ENCODE data around the gene STX18. TPM values are rescaled to one million over a fixed set of nuclear protein-coding genes. Genes with fewer than 3 reads are reported as not detected.

Gene STX18
- total and polyA plus RNA-seq, 2 experiments from 2014 or later = 15.9 to 18.1 TPM

DNA sequence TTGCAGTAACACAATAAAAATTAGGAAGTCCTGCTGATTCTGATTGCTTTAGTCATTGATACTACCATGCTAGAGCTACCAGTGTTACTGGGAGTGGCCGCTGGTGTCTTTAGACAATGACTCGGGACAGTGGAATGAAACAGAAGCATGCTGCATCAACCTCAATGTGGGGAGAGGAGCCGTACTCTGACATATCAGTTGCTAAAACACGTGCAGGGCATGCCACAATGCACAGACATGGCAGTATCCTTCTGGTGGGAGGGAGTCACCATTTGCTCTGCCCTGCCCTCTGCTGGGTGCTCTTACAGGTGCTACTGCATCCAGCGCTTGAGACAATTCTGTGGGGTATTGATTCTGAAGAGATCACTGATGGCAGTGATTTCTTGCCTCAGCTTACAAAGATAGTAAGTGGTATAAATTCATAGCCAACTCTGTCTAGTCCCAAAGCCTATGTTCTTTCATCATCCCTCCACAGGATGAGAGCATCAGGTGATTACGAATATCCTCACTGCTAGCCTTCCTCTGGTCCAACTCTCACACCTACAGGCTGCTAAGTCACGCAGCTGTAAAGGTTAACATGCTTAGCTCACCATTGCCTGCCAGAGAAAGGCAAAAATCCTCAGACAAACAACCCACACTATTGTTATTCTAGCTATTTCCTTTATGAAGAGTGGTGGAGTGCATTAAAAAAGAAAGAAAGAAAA is 111.2 kb downstream of the STX18 start:
- Histone ChIP-seq H3K4me2 (no peak overlapping the region), H3K36me3 (ENCODE audit: insufficient read depth) (no peaks in the 10 kb centered on the region), H3F3A (replicated peaks; ENCODE audit: low read depth) (peaks cover 15% of the 10 kb centered on the region), H4K20me1 (replicated peaks; ENCODE audit: insufficient read depth) (no peaks in the 10 kb centered on the region), H3K9me2 (ENCODE audit: insufficient read depth) (no peaks in the 10 kb centered on the region), H3K4me1 (ENCODE audit: insufficient read depth) (peaks cover 30% of the 10 kb centered on the region), H3K4me3 (no peak overlapping the region), H2AFZ (no peak overlapping the region), H3K27me3 (ENCODE audit: insufficient read depth) (no peaks in the 10 kb centered on the region), H3K79me2 (replicated peaks; ENCODE audit: insufficient read depth) (no peaks in the 10 kb centered on the region), H3K27ac (ENCODE audit: low read depth) (no peak overlapping the region)
- Mint-ChIP-seq H3K27me3 (ENCODE audit: insufficient read depth, low read depth, poor library complexity) (peaks cover 16% of the 10 kb centered on the region), H3K4me1 (peaks cover 37% of the 10 kb centered on the region), H3K9me3 (no peaks in the 10 kb centered on the region), H3K27ac (no peak overlapping the region), H3K4me3 (no peak overlapping the region), H3K36me3 (ENCODE audit: low read depth) (no peaks in the 10 kb centered on the region)
- DNase-seq (ENCODE audit: low spot score) (peak; percentile 84), ATAC-seq (peak; percentile 89)
- TF ChIP-seq, protein P1, sequence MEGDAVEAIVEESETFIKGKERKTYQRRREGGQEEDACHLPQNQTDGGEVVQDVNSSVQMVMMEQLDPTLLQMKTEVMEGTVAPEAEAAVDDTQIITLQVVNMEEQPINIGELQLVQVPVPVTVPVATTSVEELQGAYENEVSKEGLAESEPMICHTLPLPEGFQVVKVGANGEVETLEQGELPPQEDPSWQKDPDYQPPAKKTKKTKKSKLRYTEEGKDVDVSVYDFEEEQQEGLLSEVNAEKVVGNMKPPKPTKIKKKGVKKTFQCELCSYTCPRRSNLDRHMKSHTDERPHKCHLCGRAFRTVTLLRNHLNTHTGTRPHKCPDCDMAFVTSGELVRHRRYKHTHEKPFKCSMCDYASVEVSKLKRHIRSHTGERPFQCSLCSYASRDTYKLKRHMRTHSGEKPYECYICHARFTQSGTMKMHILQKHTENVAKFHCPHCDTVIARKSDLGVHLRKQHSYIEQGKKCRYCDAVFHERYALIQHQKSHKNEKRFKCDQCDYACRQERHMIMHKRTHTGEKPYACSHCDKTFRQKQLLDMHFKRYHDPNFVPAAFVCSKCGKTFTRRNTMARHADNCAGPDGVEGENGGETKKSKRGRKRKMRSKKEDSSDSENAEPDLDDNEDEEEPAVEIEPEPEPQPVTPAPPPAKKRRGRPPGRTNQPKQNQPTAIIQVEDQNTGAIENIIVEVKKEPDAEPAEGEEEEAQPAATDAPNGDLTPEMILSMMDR (conservative IDR thresholded peaks at IDR 0.05; ENCODE audit: low read depth in 2 of 2) = peak; percentile 84 to 85
- TF ChIP-seq EZH2 (IDR thresholded peaks at IDR 0.05; ENCODE audit: low read depth, unreplicated experiment) = no peak
- peak; percentile 42; the same call in 1 of the 2 replicates for TF ChIP-seq CREB1 (CRISPR knock-in tag; IDR thresholded peaks at IDR 0.05; ENCODE audit: low read depth)

DNA sequence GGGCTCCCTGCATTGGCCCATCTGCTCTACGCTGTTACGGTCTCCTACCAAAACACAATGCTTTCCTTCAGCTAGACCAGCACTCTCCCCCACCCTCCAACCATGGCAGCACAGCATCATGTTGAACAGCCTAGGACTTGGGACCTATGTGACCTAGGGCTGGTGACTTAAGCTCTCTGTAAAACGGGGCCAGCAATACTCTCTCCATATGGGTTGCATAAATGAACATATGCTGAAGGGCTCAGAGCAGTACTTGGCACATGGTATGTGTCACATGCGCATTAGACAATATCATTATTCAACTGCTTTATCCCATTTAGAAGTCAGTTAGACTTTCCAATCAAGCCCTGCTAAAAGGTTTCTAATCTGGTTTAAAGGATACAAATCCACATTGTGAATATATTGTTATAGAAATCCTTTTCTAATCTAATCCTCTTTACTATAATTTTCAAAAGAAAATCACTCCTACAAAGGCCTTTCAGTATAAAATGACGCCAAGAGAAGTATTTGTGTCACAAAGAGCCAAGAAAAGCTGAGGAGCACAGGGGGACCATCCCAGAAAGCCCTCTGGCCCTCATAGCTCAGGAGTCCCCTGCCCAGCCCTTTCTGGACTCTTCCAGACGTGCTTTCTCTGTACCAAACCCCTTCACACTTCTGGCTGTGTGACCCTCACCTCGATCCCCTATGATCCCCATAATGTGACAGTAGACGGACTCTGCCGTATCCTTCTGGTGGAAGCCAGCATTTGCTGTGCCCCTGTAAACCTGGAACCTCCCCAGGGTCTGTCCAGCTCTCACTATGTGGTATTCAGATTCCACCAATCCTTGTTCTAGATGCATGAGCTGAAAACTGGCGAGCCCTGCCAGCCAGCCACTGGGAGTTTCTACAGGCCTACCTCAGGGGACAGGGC is 112.6 kb downstream of the STX18 start:
- peaks cover 15% of the 10 kb centered on the region for H3F3A ChIP-seq (replicated peaks; ENCODE audit: low read depth)
- Mint-ChIP-seq H3K27ac (no peak overlapping the region), H3K4me1 (peaks cover 51% of the 10 kb centered on the region), H3K4me3 (no peak overlapping the region), H3K36me3 (ENCODE audit: low read depth) (no peaks in the 10 kb centered on the region), H3K27me3 (ENCODE audit: insufficient read depth, low read depth, poor library complexity) (peaks cover 21% of the 10 kb centered on the region), H3K9me3 (no peaks in the 10 kb centered on the region)
- ATAC-seq = no peak
- no peaks in the 10 kb centered on the region for H3K79me2 ChIP-seq (replicated peaks; ENCODE audit: insufficient read depth)
- H2AFZ ChIP-seq = no peak overlapping the region
- H3K36me3 ChIP-seq (ENCODE audit: insufficient read depth) = no peaks in the 10 kb centered on the region
- H3K4me2 ChIP-seq = no peak overlapping the region
- H4K20me1 ChIP-seq (replicated peaks; ENCODE audit: insufficient read depth) = no peaks in the 10 kb centered on the region
- no peaks in the 10 kb centered on the region for H3K27me3 ChIP-seq (ENCODE audit: insufficient read depth)
- no peak for DNase-seq (ENCODE audit: low spot score)
- H3K27ac ChIP-seq (ENCODE audit: low read depth) = no peak overlapping the region
- H3K9me2 ChIP-seq (ENCODE audit: insufficient read depth) = no peaks in the 10 kb centered on the region
- no peak overlapping the region for H3K4me3 ChIP-seq
- H3K4me1 ChIP-seq (ENCODE audit: insufficient read depth) = peaks cover 45% of the 10 kb centered on the region
- TF ChIP-seq, protein P2, sequence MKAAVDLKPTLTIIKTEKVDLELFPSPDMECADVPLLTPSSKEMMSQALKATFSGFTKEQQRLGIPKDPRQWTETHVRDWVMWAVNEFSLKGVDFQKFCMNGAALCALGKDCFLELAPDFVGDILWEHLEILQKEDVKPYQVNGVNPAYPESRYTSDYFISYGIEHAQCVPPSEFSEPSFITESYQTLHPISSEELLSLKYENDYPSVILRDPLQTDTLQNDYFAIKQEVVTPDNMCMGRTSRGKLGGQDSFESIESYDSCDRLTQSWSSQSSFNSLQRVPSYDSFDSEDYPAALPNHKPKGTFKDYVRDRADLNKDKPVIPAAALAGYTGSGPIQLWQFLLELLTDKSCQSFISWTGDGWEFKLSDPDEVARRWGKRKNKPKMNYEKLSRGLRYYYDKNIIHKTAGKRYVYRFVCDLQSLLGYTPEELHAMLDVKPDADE (IDR thresholded peaks at IDR 0.05) = no peak
- TF ChIP-seq POLR2AphosphoS5 (IDR thresholded peaks at IDR 0.05; ENCODE audit: low read depth) (no peak), STAT1 (IDR thresholded peaks at IDR 0.05; ENCODE audit: unreplicated experiment) (no peak), EZH2phosphoT487 (IDR thresholded peaks at IDR 0.05; ENCODE audit: unreplicated experiment) (no peak), CREB1 (CRISPR knock-in tag; IDR thresholded peaks at IDR 0.05; ENCODE audit: low read depth) (no peak)
- TF ChIP-seq, protein P1 (conservative IDR thresholded peaks at IDR 0.05; ENCODE audit: low read depth in 2 of 2) = no peak
